Astrocyte of the cerebellum (primary cell): ENCODE data around the gene TPSAB1.

Experiments
- DNase-seq: peaks from one replicate; pipeline ENCODE4 v3.0.0-alpha.2; 2011; ENCODE audit warnings: low read depth
- H3K4me3 ChIP-seq: 2 replicates; pipeline ENCODE4 v1.5.1; 2011; ENCODE audit warnings: mild to moderate bottlenecking, low read depth, low read length, moderate library complexity
- in situ Hi-C: cut with HindIII; loops from 2 replicates; pipeline ENCODE4 v1.10.0; 2017; ENCODE audit warnings: low sequenced_read_pairs
- TF ChIP-seq, protein P1 (sequence below): IDR thresholded peaks from 2 replicates; pipeline ENCODE4 v1.5.1; 2012; ENCODE audit warnings: low read length, low read depth, moderate library complexity, mild to moderate bottlenecking; ENCODE audit errors: missing control alignments

TPSAB1 gene

DNA sequence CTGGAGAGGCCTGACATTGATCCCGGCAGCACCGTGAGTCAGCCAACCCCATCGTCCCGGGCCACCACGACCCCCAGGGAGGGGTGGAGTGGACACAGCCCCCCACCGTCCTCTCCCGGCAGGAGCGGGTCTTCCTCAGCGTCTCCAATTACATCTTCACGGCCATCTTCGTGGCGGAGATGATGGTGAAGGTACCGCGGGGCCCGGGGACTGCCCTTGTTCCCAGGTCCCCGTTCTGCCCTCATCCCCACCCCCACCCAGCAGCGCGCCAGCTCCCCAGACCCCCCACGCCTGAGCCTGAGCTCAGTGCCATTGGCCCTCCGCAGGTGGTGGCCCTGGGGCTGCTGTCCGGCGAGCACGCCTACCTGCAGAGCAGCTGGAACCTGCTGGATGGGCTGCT, 30.0 kb upstream of the TPSAB1 start:
- no peak for DNase-seq
- no peak overlapping the region for H3K4me3 ChIP-seq
- TF ChIP-seq, protein P1, sequence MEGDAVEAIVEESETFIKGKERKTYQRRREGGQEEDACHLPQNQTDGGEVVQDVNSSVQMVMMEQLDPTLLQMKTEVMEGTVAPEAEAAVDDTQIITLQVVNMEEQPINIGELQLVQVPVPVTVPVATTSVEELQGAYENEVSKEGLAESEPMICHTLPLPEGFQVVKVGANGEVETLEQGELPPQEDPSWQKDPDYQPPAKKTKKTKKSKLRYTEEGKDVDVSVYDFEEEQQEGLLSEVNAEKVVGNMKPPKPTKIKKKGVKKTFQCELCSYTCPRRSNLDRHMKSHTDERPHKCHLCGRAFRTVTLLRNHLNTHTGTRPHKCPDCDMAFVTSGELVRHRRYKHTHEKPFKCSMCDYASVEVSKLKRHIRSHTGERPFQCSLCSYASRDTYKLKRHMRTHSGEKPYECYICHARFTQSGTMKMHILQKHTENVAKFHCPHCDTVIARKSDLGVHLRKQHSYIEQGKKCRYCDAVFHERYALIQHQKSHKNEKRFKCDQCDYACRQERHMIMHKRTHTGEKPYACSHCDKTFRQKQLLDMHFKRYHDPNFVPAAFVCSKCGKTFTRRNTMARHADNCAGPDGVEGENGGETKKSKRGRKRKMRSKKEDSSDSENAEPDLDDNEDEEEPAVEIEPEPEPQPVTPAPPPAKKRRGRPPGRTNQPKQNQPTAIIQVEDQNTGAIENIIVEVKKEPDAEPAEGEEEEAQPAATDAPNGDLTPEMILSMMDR: no peak
- in situ Hi-C loops: no loop called here

DNA sequence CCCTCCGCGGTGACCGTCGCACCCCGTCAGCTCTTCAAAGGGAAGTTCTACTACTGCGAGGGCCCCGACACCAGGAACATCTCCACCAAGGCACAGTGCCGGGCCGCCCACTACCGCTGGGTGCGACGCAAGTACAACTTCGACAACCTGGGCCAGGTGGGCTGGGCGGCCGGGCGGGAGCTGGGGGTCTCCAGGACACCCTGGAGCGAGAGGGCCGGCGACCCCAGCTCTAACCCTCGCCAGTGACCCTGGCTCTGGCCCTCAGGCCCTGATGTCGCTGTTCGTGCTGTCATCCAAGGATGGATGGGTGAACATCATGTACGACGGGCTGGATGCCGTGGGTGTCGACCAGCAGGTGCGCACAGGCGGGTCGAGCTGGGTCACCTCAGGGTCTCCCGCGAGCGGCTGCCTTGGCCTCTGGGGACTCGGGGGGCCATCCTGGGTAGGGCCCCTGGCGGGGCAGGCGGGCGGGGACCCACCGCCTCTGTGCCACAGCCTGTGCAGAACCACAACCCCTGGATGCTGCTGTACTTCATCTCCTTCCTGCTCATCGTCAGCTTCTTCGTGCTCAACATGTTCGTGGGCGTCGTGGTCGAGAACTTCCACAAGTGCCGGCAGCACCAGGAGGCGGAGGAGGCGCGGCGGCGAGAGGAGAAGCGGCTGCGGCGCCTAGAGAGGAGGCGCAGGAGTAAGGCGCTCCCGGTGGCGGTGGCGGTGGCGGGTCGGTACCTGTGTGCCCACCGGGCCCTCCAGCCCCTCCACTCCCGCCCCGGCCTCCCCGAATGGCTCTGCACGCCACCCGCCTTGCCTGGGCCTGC, 28.8 kb upstream of the TPSAB1 start:
- TF ChIP-seq, protein P1: no peak
- DNase-seq: no peak
- in situ Hi-C loops: no loop called here
- no peak overlapping the region for H3K4me3 ChIP-seq

DNA sequence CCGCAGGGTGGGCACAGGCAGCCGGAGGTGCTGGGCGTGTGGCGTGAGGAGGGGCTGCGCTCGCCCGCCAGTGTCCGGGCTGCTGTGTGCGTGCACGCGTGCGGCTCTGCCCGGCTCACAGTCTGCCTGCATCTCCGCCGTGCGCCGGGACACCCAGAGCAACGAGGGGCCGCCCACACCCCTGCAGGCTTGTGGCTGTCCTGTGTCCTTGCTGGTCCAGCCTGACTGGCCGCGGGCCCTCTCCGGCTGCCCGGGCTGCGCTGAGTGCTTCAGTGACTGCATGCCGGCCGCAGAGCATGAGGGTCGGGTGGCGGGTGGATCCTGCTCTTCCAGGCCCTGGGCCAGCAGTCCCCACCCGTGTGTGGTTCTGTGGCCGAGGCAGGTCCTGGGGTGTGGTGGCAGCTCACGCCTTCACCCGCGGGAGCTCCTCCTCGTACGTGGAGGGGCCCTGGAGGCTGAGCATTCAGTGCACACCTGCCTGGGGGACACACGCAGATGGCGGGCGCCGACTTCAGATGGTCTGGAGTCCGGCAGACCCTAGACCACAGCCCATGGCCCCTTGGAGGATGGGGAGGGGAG, 27.8 kb upstream of the TPSAB1 start:
- in situ Hi-C loops: no loop called here
- no peak for DNase-seq
- H3K4me3 ChIP-seq: no peak overlapping the region
- TF ChIP-seq, protein P1: no peak

DNA sequence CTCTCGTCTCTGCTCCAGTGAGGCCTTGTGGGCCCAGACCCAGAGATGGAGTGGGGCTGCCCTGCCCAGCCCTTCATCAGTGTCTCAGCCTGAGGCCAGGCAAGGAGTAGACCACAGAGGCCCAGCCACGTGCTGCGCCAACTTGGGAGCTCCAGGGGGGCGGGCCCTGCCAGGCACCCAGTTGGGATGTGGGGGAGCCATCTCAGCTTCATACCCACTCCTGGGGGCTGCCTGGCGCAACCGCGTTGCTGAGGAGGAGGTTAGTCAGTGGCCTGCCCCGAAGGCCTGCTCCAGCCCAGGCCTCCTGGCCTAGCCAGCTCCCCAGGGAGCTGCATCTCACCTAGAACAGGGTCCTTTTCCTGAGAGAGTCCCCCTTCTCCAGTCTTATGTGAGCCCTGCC, 27.3 kb upstream of the TPSAB1 start:
- TF ChIP-seq, protein P1: no peak
- in situ Hi-C loops: no loop called here
- no peak overlapping the region for H3K4me3 ChIP-seq
- no peak for DNase-seq

DNA sequence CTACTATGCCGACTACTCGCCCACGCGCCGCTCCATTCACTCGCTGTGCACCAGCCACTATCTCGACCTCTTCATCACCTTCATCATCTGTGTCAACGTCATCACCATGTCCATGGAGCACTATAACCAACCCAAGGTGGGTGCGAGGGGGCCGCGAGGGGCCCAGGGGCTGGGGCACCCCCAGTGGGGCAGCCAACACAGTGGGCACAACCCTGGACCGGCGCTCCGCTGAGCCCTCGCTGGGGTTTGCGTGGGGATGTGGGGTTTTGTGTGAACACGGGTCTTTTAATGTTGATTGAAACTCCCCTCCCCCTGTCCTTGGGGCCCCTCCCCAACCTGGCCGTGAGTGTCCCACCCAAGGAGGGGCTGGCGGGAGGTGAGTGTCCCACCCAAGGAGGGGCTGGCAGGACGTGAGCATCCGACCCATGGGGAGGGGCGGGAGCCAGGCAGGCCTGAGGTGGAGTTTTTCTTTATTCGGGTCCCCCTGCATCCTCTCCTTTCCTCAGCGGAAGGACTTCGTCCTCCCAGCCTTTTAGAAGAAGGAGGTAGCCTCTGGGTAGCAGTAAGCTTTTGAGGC, 26.6 kb upstream of the TPSAB1 start:
- TF ChIP-seq, protein P1: no peak
- in situ Hi-C loops: no loop called here
- DNase-seq: no peak
- no peak overlapping the region for H3K4me3 ChIP-seq

DNA sequence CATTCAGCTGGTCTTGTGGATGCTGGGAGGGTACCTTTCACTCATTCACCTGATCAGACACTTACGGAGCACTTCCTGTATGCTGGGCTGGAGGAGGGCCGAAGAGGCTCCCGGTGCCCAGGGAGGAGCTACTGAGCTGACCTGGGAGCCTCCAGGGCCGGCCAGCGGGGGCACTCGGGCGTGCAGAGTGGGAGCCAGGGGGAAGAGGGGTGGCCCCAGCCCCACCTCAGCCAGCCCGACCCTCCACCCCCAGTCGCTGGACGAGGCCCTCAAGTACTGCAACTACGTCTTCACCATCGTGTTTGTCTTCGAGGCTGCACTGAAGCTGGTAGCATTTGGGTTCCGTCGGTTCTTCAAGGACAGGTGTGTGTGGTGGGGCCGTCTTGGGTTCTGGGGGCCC, 25.8 kb upstream of the TPSAB1 start:
- in situ Hi-C loops: no loop called here
- TF ChIP-seq, protein P1: no peak
- no peak for DNase-seq
- H3K4me3 ChIP-seq: no peak overlapping the region
